ENCODE data around the gene SRRM1.
"Not testable (repeated sequence)": the region's sequence is repeated elsewhere in the genome, so short reads cannot be mapped to it uniquely, and the experiment has no call there.

Gene SRRM1

DNA sequence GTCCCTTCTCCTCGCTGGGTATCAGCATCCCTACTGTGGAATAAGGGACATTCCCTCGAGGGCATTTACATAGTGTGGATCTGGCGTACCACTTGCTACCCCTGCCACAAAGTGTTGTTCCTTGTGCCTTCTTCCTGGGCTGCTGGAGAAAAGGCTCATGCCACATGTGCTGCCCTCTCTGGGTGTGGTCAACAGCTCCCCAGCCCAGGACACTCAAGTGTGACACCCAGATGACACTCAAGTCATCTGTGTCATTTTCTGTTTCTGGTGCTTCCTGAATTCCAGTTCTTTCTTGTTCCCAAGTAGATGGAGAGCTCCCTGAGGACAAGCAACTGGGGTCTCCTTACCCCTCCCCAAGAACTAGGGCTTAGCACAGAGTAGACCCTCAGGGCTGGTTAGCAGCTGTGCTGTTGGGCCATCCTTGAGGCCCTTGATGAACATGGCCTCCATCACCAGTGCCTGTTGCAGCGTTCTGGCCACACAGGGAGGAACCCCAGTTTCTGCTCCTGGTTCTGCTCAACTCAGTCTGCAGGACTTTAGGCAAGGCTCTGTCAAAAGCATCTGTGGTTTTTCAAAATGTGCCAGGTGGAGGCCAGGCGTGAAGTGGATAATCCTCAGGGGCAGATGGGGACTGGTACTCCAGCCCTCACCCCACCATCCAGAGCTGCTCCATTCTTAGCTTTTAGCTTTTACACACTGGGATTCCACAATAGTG lies 53.1 kb downstream of the SRRM1 start:
- no peak for DNase-seq

DNA sequence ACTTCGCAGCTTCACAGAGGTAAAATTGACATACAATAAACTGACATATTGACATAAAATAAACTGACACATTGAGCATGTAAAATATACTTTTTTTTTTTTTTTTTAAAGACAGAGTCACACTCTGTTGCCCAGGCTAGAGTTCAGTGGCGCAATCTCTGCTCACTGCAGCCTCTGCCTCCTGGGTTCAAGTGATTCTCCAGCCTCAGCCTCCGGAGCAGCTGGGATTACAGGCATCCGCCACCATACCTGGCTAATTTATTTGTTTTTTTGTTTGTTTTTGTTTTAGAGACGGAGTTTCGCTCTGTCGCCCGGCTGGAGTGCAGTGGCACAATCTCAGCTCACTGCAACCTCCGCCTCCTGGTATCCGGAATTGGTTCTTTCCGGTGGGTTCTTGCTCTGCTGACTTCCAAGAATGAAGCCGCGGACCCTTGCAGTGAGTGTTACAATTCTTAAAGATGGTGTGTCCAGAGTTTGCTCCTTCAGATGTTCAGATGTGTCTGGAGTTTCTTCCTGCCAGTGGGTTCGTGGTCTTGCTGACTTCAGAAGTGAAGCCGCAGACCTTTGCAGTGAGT lies 53.7 kb downstream of the SRRM1 start:
- no peak for DNase-seq

GRCh38 chr1:24697453-24698001 lies 54.4 kb downstream of the SRRM1 start:
- not testable (repeated sequence) for DNase-seq

DNA sequence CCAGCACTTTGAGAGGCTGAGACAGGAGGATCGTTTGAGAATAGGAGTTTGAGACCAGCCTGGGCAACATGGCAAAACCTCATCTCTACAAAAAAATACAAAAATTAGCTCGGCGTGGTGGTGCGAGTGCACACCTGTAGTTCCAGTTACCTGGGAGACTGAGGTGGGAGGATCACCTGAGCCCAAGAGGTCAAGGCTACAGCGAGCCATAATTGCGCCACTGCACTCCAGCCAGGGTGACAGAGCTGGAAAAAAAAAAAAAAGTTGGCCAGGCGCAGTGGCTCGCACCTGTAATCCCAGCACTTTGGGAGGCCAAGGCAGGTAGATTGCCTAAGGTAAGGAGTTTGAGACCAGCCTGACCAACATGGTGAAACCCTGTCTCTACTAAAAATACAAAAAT lies 55.2 kb downstream of the SRRM1 start:
- DNase-seq, result not testable (repeated sequence)

DNA sequence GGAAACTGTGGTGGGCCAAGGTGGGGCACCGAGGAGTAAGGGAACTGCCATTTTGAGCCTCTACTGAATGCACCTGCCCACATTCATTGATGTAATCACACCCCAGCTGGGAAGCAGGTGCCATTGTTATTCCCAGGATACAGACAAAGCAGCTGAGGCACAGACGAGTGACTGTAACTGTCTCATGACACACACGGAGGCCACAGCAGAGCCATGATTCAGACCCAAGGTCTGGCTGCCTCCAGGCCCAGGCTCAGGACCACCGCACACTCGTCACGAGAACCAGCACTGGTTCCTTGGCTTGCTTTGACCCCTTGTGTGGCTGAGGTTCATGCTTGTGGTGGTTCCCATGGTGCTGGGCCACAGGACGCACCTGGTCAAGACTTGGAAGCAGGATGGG lies 56.5 kb downstream of the SRRM1 start:
- no peak for DNase-seq

DNA sequence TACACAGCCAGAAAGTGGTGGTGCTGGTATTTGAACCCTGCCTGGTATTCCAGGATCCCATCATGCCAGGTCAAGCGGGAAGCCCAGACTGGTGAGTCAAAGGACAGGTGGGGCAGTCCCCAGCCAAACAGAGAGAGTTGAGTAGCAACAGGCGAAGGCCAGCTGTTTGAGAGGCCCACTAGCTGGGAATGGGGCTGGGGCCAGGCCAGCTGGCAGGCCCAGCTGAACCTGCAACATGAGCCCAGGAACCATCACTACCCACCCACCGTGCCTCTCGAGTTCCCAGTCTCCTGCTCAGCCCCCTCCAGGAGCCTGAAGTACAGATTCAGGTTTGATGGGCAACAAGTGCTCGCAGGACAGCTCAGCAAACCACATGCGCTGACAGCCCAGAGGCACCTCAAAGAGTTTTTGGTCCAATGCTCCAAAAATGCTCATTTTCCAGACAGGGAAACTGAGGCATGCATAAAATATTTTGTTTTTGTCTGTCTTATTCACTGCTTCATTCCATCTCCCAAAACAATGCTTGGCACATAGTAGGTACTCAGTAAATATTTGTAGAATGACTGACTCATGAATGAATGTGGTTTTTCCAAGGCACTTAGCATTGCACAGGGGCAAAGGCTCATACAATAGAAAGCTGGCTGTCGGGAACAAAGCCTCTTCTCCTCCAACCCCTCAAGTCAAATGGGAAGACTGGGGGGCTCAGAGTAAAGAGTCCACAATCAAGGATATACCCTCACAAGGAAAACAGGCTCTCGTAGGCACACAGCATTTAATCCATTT lies 59.6 kb downstream of the SRRM1 start:
- no peak for DNase-seq

DNA sequence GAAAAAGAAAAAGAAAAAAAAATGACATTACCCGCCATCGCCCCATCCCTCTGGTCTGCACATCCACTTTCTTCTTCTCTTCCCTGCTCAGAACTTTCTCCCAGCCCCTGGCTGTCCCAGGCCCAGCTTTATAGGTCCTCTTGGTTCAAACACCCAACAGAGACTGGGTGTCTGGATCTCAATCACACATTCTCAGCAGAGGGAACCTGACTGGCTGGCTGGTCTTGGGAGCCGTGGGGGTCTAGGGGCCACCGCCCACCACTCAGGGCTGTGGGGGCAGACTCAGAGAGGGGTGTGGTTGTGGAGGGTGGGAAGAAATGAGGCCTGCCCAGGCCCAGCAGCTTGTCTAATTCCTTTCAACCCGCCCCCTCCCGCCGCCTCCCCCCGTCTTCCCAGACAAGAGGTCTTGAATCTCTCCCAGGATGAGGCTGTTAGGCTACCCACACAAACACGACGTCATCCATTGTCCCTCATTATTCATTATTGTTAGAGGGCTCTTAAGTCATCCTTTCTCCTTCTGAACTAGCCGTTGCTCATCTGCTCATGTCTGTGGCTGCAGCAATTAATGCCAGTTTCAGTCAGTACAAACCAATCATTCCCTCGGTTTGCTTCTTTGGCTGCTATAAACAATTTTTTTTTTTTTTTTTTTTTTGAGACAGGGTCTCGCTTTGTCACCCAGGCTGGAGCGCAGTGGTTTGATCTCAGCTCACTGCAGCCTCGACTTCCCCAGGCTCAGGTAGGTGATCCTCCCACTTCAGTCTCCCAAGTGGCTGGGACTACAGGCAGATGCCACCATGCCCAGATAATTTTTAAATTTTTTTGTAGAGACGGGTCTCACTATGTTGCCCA lies 61.5 kb downstream of the SRRM1 start:
- no peak for DNase-seq

DNA sequence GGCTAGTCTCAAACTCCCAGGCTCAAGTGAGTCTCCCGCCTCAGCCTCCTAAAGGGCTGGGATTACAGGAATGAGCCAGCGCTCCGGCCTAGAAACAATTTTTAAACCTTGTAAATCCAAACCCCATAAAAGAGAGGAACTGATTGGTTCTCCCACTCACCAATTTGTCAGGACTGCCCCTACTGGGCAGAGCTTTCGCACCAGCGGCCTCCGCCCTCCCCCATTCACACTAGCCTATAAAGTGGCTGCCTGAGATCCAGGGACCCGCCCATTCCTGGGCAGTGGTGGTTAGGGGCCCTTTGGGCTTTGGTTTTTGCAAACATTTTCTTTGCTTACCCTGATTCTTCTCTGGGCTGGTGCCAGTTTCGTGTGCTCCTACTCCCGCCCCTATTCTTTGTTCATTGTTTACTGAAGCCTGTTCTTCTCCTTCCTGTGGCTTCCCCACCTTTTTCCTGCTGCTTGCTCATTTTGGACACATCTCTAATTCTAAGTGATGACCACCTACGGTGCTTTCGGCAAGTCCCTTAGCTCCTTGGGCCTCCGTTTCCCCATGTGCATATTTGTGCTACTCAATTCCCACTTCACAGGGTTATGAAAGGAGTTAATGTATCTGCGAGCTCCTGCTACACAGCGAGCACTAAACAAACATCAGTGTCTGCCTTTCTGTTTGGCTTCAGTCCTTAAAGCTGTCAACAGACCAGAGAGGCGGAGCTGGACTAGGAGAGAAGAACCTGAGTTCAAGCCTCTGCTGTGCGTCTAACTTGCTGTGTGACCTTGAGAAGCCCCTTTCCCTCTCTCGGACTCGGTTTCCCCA lies 62.4 kb downstream of the SRRM1 start:
- DNase-seq, result peak; percentile 56

- DNase-seq, result not testable (repeated sequence)
These were observed 62.9 kb downstream of the SRRM1 start for GRCh38 chr1:24706074-24706389.

DNA sequence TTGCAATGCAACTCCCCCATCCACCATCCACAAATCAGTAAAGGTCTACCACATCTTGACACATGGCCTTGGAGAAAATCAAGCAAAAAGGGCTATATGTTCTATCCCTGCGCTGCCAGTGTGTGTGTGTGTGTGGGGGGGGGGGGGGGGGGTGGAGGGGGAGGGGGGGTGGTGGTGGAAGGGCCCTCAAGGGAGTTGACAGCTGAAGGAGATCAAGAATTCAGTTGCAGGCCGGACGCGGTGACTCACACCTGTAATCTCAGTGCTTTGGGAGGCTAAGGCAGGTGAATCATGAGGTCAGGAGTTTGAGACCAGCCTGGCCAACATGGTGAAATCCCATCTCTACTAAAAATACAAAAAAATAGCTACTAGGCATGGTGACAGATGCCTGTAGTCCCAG lies 64.6 kb downstream of the SRRM1 start:
- DNase-seq, result no peak

- DNase-seq, result no peak
These were observed 65.8 kb downstream of the SRRM1 start for GRCh38 chr1:24708938-24709337.

GRCh38 chr1:24709791-24710441 lies 66.8 kb downstream of the SRRM1 start:
- DNase-seq, result no peak

- no peak for DNase-seq
These were observed 68.2 kb downstream of the SRRM1 start for GRCh38 chr1:24711329-24711728.

DNA sequence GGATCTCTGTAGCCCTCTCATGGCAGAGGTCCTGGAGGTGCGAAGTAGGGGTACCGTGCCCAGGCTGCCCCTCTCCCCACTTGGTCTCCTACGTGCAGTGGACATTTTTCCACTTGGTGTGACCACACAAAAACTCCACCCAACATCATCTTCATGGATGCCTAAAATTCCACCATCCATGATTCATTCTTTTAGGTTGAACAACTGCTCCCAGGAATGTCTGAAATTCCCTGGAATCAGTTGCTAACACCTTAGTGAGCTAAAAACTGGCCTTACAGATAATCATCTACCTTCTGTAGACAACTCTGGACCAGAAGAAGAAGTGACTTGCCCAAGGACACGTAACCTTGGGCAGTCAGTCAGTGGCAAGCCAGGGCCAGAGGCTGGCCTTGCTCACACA lies 70.1 kb downstream of the SRRM1 start:
- DNase-seq, result no peak

DNA sequence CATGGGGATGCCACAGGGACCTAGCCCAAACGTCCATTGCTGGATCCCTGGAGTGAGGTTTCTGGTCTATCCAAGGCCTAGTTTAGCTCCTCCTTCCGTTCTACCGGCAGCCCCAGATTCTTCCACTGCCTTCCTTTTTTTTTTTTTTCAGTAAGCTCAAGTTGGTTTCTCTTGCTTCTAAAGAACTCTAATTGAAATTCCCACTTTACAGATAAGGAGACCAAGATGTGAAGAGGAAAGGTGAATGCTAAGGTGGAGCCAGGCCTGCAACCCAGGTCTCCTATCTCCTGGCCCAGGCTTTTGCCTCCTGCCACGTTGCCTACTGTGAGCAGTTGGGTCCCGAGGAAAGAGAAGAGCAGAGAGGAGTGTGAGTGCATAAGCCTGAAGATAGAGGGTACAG lies 70.6 kb downstream of the SRRM1 start:
- DNase-seq, result no peak

DNA sequence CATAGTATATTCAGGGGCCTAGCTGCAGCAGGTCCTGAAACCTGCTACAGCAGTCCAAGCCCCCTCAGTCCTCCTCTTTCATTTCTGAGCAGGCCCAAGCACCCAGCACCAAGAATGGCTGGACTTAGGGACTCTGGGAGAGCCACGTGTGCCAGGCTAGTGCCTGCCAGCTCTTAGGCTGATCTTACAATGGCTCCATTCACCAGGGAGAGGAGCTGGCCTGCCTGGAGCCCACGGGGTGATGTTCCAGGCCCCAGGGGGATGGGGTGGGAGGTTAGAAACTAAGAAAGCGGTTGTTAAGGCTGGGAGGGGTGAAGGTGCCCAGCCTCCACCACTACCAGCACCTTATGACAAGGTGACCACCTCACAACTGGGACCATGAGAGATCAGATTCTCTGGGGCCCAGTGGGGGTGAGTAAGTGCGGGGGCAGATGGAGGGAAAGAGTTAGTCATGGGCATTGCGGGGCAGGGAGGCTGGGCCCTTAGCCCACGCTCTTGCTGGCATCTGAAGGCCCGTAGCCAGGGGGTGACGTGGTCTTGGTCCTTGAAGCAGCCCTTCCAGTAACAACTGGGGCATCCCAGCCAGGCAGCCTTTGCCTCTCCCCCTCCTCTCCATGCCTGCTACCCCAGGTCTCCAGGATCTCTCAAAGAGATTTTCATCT lies 71.9 kb downstream of the SRRM1 start:
- no peak for DNase-seq

- no peak for DNase-seq
These were observed 72.6 kb downstream of the SRRM1 start for GRCh38 chr1:24715658-24716057.

DNA sequence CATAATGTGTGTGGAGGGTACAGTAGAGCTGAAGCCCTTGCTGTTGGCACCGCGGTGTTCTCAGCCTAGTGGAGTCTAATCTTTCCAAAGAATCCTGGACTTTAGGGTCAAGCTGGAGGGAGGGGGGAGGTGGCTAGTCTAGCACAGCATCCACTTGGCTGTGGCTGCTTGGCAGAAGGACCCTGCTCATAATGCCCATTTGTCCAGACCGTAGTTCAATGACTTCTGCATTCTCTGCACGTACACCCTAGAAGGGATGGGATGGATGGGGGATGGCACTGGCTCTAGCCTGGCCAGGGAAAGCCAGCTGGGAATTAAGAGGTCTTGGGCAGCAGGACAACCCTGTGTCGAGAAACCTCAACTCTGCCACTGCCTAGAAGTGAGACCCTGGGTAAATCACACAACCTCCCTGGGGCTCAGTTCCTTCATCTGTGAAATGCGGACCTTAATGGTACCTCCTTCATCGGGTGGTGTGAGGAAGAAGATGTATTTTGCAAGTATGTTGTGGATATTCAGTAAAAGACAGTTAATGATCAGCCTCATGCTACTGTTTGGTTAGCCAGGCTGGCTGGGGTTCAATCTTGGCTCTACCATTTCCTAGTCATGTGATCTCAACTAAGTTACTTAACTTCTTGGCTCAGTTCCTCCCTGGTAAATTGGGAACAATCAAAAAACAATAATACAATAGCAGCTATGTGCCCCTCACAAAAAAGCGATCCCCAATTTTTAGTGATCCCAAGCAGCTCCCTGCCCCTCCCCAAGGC lies 75.0 kb downstream of the SRRM1 start:
- DNase-seq, result no peak

GRCh38 chr1:24720152-24720551 lies 77.0 kb downstream of the SRRM1 start:
- no peak for DNase-seq

- no peak for DNase-seq
These were observed 78.4 kb downstream of the SRRM1 start for GRCh38 chr1:24721533-24721932.
